Right atrium auricular region (tissue), 2 donors: ENCODE data around the gene ZSCAN9. TPM values are rescaled to one million over a fixed set of nuclear protein-coding genes. Genes with fewer than 3 reads are reported as not detected.

Experiments
- DNase-seq: peaks from one replicate; pipeline ENCODE4 v3.0.0-alpha.2; 2019; ENCODE audit warnings: low spot score
- H3K27ac ChIP-seq, 2 donors: fragments of 200-600 bp; sonication (generic); 1 replicate in 1 of 2; 2 replicates in 1 of 2; pipeline ENCODE4 v1.5.1; 2016 to 2019
- H3K27me3 ChIP-seq, 2 donors: fragments of 200-600 bp; sonication (generic); one replicate each; pipeline versions ENCODE4 v1.5.1 to v1.6.0; 2017 to 2019
- H3K36me3 ChIP-seq: fragments of 200-600 bp; sonication (generic); one replicate; pipeline ENCODE4 v1.5.1; 2016
- H3K4me1 ChIP-seq, 2 donors: fragments of 200-600 bp; sonication (generic); one replicate each; pipeline versions ENCODE4 v1.5.1 to v1.6.0; 2017 to 2019
- H3K4me3 ChIP-seq, 2 donors: fragments of 200-600 bp; sonication (generic); 1 replicate in 1 of 2; 2 replicates in 1 of 2; pipeline ENCODE4 v1.5.1; 2017 to 2019; ENCODE audit warnings: mild to moderate bottlenecking in 1 of 2, moderate library complexity in 1 of 2
- H3K9me3 ChIP-seq, 2 donors: fragments of 200-600 bp; sonication (generic); one replicate each; pipeline ENCODE4 v1.5.1; 2019
- total RNA-seq, 2 donors: library from RNA; depleted of rRNA; stranded (reverse); fragments of >200 nt; gene quantifications; one replicate each; pipeline ENCODE4 v1.1.0, GENCODE V29; 2016
- TF ChIP-seq, protein P1 (sequence below), 2 donors: fragments of 200-600 bp; sonication (generic); IDR thresholded peaks; one replicate each; pipeline ENCODE4 v1.5.1; 2019; ENCODE audit warnings: antibody characterized with exemption in 2 of 2

The ZSCAN9 gene
- total RNA-seq, 2 donors from 2014 or later, result 5.8 to 10.1 TPM

- DNase-seq, result no peak
- peaks cover 42% of the 10 kb centered on the region for H3K36me3 ChIP-seq
- H3K4me1 ChIP-seq, result peaks cover 0 to 5% of the 10 kb centered on the region in 2 donors
- TF ChIP-seq, protein P1, sequence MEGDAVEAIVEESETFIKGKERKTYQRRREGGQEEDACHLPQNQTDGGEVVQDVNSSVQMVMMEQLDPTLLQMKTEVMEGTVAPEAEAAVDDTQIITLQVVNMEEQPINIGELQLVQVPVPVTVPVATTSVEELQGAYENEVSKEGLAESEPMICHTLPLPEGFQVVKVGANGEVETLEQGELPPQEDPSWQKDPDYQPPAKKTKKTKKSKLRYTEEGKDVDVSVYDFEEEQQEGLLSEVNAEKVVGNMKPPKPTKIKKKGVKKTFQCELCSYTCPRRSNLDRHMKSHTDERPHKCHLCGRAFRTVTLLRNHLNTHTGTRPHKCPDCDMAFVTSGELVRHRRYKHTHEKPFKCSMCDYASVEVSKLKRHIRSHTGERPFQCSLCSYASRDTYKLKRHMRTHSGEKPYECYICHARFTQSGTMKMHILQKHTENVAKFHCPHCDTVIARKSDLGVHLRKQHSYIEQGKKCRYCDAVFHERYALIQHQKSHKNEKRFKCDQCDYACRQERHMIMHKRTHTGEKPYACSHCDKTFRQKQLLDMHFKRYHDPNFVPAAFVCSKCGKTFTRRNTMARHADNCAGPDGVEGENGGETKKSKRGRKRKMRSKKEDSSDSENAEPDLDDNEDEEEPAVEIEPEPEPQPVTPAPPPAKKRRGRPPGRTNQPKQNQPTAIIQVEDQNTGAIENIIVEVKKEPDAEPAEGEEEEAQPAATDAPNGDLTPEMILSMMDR (IDR thresholded peaks at IDR 0.05), result no peak
- H3K27ac ChIP-seq, result no peak overlapping the region
- H3K27me3 ChIP-seq, result no peaks in the 10 kb centered on the region
- no peak overlapping the region for H3K4me3 ChIP-seq
- peaks cover 0 to under 1% of the 10 kb centered on the region in 2 donors for H3K9me3 ChIP-seq
These were observed 52.7 kb downstream of the ZSCAN9 start for GRCh38 chr6:28277746-28278145.

DNA sequence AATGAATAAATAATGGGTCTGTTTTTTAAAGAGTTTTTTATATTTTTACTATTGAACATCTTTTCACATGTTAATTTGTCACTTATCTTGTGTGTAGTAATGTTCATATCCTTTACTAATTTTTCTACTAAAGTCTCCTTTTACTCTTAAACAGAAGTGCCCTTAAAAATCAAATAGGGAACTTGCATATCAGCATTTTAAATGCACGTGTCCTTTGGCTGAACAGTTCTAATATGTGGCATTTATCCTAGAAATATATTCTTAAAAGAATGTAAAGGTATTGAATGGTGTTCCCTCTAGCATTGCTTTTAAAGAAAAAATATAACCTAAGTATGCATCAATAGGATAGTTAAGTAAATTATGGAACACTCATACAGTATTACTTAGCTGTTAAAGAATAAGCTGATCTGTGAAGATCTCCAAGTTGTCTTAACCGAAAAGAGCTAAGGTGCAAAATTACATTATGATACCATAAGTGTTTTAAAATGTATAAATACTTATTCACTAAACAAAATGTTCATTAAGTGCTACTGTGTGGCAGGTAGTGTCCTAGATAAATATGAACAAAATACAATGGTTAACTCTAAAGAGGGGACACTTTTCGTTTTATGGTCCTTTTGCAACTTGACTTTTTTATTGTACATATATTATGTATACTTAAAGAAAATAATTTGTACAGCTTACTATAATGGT is 55.7 kb downstream of the ZSCAN9 start:
- H3K27ac ChIP-seq, result peak overlapping the region; percentile 32 to 65
- H3K4me3 ChIP-seq, result peak overlapping the region; percentile 52 to 74
- H3K4me1 ChIP-seq, result peaks cover 0 to 5% of the 10 kb centered on the region in 2 donors
- no peak for DNase-seq
- H3K27me3 ChIP-seq, result no peaks in the 10 kb centered on the region
- H3K36me3 ChIP-seq, result peaks cover 23% of the 10 kb centered on the region
- TF ChIP-seq, protein P1 (IDR thresholded peaks at IDR 0.05), result no peak
- peaks cover 0 to 7% of the 10 kb centered on the region in 2 donors for H3K9me3 ChIP-seq

DNA sequence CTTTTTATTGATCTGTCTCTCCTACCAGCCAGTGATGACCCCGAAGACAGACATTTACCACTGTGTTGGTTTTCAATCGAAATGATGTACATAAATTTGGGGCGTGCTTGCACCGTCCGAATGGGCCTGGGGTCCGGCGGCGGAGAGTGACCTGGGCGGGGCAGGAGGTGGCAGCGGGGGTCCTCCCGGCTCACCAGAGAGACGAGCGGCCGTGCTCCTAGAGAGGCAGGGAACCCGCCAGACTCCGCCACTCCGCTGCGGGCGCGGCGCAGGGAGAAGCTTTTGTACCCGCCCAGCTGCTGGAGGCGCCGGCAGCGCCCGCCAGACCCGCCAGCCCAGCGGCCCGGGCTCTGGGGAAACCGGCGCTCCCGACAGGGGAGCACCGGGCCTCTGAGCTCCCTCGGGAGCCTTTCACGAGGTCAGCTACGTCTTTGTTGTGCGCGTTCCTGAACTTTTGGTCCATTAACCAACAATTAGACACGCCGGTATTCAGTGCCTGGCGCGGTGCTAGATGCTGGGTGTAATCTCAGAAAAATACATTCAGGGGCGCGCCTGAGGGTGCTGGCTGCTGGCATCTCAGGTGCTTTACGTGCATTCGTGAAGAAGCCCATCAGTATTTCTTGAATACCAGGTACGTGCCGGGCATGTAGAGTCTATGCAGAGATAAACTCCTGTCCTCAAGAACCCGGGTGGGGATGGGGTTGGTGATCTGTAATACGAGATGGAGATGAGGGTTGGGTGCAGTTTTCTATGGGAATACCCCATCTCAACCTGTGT is 56.4 kb downstream of the ZSCAN9 start, which contains the start of gene PGBD1:
TSS of gene PGBD1 (plus strand) at position 285 of the 777 bp plus-strand sequence. CDS start 2,242 bp downstream, outside the sequence.
- Histone ChIP-seq H3K36me3 (peaks cover 16% of the 10 kb centered on the region), H3K4me3 (peak within 1 kb of the TSS; percentile 52 to 74), H3K9me3 (peaks cover 0 to 7% of the 10 kb centered on the region in 2 donors), H3K27me3 (no peaks in the 10 kb centered on the region), H3K4me1 (peaks cover 0 to 5% of the 10 kb centered on the region in 2 donors), H3K27ac (peak within 1 kb of the TSS; percentile 32 to 65)
- peak; percentile 70 for DNase-seq
- TF ChIP-seq, protein P1 (IDR thresholded peaks at IDR 0.05), result peak in 1 of 2 donors; percentile 16

DNA sequence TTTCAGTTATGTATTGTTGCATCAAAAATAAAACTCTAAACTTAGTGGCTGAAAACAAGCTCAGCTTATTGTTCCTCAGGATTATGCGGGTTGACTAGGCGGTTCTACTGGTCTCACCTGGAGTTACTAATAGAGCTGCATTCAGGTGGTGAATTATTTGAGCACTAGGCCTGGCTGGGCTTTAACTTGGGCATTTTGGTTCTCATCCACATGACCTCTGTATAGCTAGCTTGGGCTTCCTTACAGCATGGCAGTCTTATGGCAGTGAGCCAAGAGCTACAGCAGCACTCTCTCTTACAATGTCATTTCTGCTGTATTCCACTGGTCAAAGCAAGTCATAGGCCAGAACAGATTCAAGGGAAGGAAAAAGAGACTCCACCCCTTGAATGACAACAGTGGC is 57.9 kb downstream of the ZSCAN9 start:
- Histone ChIP-seq H3K9me3 (peaks cover 0 to 7% of the 10 kb centered on the region in 2 donors), H3K36me3 (peaks cover 21% of the 10 kb centered on the region), H3K27me3 (no peaks in the 10 kb centered on the region), H3K27ac (no peak overlapping the region), H3K4me3 (no peak overlapping the region), H3K4me1 (peaks cover 0 to 5% of the 10 kb centered on the region in 2 donors)
- TF ChIP-seq, protein P1 (IDR thresholded peaks at IDR 0.05), result no peak
- no peak for DNase-seq

Other genes starting within 250 kb of the ZSCAN9 start
- 1 to 10 TPM in 1 of 2 donors, under 1 TPM in 1; 0.47 to 1.1 TPM for gene ZNF165, start 144.7 kb upstream of the ZSCAN9 start, total RNA-seq
- 1 to 10 TPM; 1.2 to 3.1 TPM for gene ZSCAN16, start 100.7 kb upstream of the ZSCAN9 start, total RNA-seq
- 10 to 100 TPM; 10.4 to 13.1 TPM for gene ZKSCAN8, start 83.4 kb upstream of the ZSCAN9 start, total RNA-seq
- gene ZKSCAN4, start 27.0 kb downstream of the ZSCAN9 start, total RNA-seq, result 1 to 10 TPM; 1.8 to 2.0 TPM
- 1 to 10 TPM; 3.1 to 5.1 TPM for gene NKAPL, start 34.0 kb downstream of the ZSCAN9 start, total RNA-seq
- gene ZSCAN26, start 41.9 kb downstream of the ZSCAN9 start, total RNA-seq, result 10 to 100 TPM; 11.2 to 13.3 TPM
- 1 to 10 TPM; 1.8 to 4.1 TPM for gene PGBD1, start 56.3 kb downstream of the ZSCAN9 start, total RNA-seq
- gene ZSCAN31, start 110.9 kb downstream of the ZSCAN9 start, total RNA-seq, result 10 to 100 TPM in 1 of 2 donors, 1 to 10 TPM in 1; 9.9 to 14.5 TPM
- gene ZKSCAN3, start 124.7 kb downstream of the ZSCAN9 start, total RNA-seq, result 1 to 10 TPM; 2.3 to 3.7 TPM
- gene ZSCAN12, start 174.5 kb downstream of the ZSCAN9 start, total RNA-seq, result 1 to 10 TPM; 2.1 to 3.4 TPM
- under 1 TPM; 0.59 to 0.79 TPM for gene ZSCAN23, start 218.2 kb downstream of the ZSCAN9 start, total RNA-seq